ENCODE measurements around the gene TRIM28. TPM values are rescaled to one million over a fixed set of nuclear protein-coding genes. Genes with fewer than 3 reads are reported as not detected.

TRIM28 gene
- total RNA-seq, 4 donors from 2014 or later: 171 to 274 (median 196) TPM

GRCh38 chr19:58570770-58571574 is 27.1 kb downstream of the TRIM28 start:
- ATAC-seq: no peak
- Histone ChIP-seq H3K27me3 (no peaks in the 10 kb centered on the region), H3K9me3 (no peaks in the 10 kb centered on the region), H3K36me3 (peaks cover 0 to 45% of the 10 kb centered on the region in 2 donors), H3K4me1 (peaks cover 0 to 30% (median 12%) of the 10 kb centered on the region in 3 donors), H3K27ac (no peak overlapping the region), H3K4me3 (no peak overlapping the region)
- TF ChIP-seq, protein P1, sequence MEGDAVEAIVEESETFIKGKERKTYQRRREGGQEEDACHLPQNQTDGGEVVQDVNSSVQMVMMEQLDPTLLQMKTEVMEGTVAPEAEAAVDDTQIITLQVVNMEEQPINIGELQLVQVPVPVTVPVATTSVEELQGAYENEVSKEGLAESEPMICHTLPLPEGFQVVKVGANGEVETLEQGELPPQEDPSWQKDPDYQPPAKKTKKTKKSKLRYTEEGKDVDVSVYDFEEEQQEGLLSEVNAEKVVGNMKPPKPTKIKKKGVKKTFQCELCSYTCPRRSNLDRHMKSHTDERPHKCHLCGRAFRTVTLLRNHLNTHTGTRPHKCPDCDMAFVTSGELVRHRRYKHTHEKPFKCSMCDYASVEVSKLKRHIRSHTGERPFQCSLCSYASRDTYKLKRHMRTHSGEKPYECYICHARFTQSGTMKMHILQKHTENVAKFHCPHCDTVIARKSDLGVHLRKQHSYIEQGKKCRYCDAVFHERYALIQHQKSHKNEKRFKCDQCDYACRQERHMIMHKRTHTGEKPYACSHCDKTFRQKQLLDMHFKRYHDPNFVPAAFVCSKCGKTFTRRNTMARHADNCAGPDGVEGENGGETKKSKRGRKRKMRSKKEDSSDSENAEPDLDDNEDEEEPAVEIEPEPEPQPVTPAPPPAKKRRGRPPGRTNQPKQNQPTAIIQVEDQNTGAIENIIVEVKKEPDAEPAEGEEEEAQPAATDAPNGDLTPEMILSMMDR (IDR thresholded peaks at IDR 0.05): no peak
- TF ChIP-seq EP300 (IDR thresholded peaks at IDR 0.05): no peak
- no peak for TF ChIP-seq POLR2AphosphoS5 (IDR thresholded peaks at IDR 0.05)
- TF ChIP-seq POLR2A (IDR thresholded peaks at IDR 0.05): no peak
- WGBS, 2 donors (ENCODE audit: low coverage in 1 of 2): 67 to 90% methylated on average over 1 to 2 of the region's 25 CpGs

GRCh38 chr19:58571575-58571947 is 27.7 kb downstream of the TRIM28 start:
- H3K4me3 ChIP-seq: no peak overlapping the region
- TF ChIP-seq, protein P1 (IDR thresholded peaks at IDR 0.05): no peak
- TF ChIP-seq EP300 (IDR thresholded peaks at IDR 0.05) (no peak), POLR2AphosphoS5 (IDR thresholded peaks at IDR 0.05) (no peak), POLR2A (IDR thresholded peaks at IDR 0.05) (no peak)
- no peaks in the 10 kb centered on the region for H3K9me3 ChIP-seq
- H3K27me3 ChIP-seq: no peaks in the 10 kb centered on the region
- 92% methylated on average over 2 to 8 of the region's 8 CpGs for whole genome bisulfite sequencing, 2 donors (ENCODE audit: low coverage in 1 of 2)
- peaks cover 0 to 40% of the 10 kb centered on the region in 2 donors for H3K36me3 ChIP-seq
- peaks cover 0 to 36% (median 12%) of the 10 kb centered on the region in 3 donors for H3K4me1 ChIP-seq
- no peak overlapping the region for H3K27ac ChIP-seq
- no peak for ATAC-seq

DNA sequence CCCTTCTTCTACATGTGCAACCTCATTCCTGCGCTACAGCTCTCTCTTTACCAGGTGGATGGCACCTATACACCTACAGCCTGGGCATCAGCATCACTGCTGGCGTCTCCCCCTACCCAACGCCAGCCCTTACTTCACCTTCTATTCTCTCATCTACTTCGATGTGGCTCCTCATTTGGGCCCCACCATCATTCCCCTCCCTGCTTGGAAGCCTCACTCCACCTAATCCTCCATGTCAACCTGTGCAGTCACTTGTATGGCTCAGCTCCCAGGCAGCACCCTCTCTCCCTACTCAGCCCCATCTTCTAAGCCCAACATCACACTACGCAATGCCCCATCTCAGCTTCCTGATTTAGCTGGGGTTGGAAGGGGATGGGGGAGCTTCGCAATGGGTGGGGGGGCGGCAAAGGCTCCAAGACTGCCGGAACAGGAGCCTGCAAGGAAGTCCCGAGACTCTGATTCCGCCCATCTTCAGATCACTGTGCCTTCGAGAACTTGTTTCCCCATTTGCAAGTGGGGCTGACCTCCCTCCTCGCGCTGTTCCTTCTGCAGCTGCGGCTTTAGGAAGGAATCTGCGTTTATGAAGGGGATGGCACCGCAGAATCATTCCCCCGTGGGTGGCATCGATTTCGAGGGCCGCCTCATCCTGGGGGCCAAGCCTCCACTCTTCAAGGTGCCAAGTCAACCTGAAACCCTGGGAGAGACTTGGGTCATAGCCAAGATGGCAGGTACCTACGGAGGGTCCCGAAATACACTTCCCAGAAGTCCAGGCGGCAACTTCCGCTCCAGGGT is 28.4 kb downstream of the TRIM28 start:
- H3K4me3 ChIP-seq: peak overlapping the region; percentile 57 to 78
- peaks cover 0 to 34% of the 10 kb centered on the region in 2 donors for H3K36me3 ChIP-seq
- peak overlapping the region; percentile 87 to 99 (median 94) for H3K27ac ChIP-seq
- TF ChIP-seq, protein P1 (IDR thresholded peaks at IDR 0.05): no peak
- TF ChIP-seq POLR2AphosphoS5 (IDR thresholded peaks at IDR 0.05): peak; percentile 51
- WGBS, 2 donors (ENCODE audit: low coverage in 1 of 2): 46 to 65% methylated on average over 6 to 15 of the region's 24 CpGs
- H3K9me3 ChIP-seq: no peaks in the 10 kb centered on the region
- no peak for ATAC-seq
- no peaks in the 10 kb centered on the region for H3K27me3 ChIP-seq
- H3K4me1 ChIP-seq: peaks cover 0 to 43% (median 16%) of the 10 kb centered on the region in 3 donors

GRCh38 chr19:58572818-58573657 is 29.2 kb downstream of the TRIM28 start, which contains the start of gene MZF1:
TSS of gene MZF1 (minus strand) at chr19:58573335. CDS start at chr19:58571389, 1,946 bp downstream.
- no peaks in the 10 kb centered on the region for H3K9me3 ChIP-seq
- H3K4me1 ChIP-seq: peaks cover 0 to 51% (median 16%) of the 10 kb centered on the region in 3 donors
- TF ChIP-seq, protein P1 (IDR thresholded peaks at IDR 0.05): peak in 3 of 4 experiments; percentile 32 to 67 (median 54)
- TF ChIP-seq EP300 (IDR thresholded peaks at IDR 0.05) (no peak), POLR2AphosphoS5 (IDR thresholded peaks at IDR 0.05) (peak; percentile 63), POLR2A (IDR thresholded peaks at IDR 0.05) (peak; percentile 18 to 26)

More at GRCh38 chr19:58572818-58573657, 29.2 kb downstream of the TRIM28 start, which contains the start of gene MZF1:
- peaks cover 0 to 34% of the 10 kb centered on the region in 2 donors for H3K36me3 ChIP-seq
- 0 to 1% methylated on average over 16 to 21 of the region's 75 CpGs for WGBS, 2 donors (ENCODE audit: low coverage in 1 of 2)
- H3K27ac ChIP-seq: peak within 1 kb of the TSS; percentile 87 to 99 (median 94)
- H3K4me3 ChIP-seq: peak within 1 kb of the TSS; percentile 57 to 78
- peak; percentile 86 for ATAC-seq
- H3K27me3 ChIP-seq: no peaks in the 10 kb centered on the region
